Panc1 (cell line): ENCODE results near the gene STAB2. TPM values are rescaled to one million over a fixed set of nuclear protein-coding genes. Genes with fewer than 3 reads are reported as not detected.

Source experiments
- ATAC-seq: fragments of 200-7000 bp; cut with Tn5 transposase; 2 replicates; pipeline ENCODE4 v1.9.1; 2020; ENCODE audit warnings: mild to moderate bottlenecking, moderate library complexity
- BruUV-seq: library from RNA; stranded (reverse); fragments of 400-500 nt; replicated peaks from 2 replicates; lab custom pipeline; 2021; lab: Mats Ljungman, UMichigan
- CTCF ChIA-PET: fragments of 300-600 bp; sonication (Branson Sonifier 250); formaldehyde crosslinking; loops from one replicate; lab custom pipeline; 2022; ENCODE audit warnings: antibody characterized with exemption; lab: Charles Lee
- POLR2A ChIA-PET: fragments of 300-600 bp; sonication (Branson Sonifier 250); formaldehyde crosslinking; loops from one replicate; lab custom pipeline; 2022; ENCODE audit warnings: antibody characterized with exemption; lab: Charles Lee
- DNase-seq: peaks from one replicate; pipeline ENCODE4 v3.0.0-alpha.2; 2010; ENCODE audit warnings: low read depth, low spot score
- H3K27ac ChIP-seq: 2 replicates; pipeline ENCODE4 v1.5.1; 2011; ENCODE audit warnings: mild to moderate bottlenecking, low read length, inconsistent platforms
- H3K27me3 ChIP-seq: fragments of 200-500 bp; sonication (Bioruptor generic); 2 replicates; pipeline ENCODE4 v1.6.0; 2014; ENCODE audit warnings: low read length, inconsistent platforms; ENCODE audit not compliant: control insufficient read depth, insufficient read depth
- H3K36me3 ChIP-seq: fragments of 200-500 bp; sonication (Bioruptor generic); 2 replicates; pipeline ENCODE4 v1.5.1; 2014; ENCODE audit warnings: inconsistent platforms, mild to moderate bottlenecking, low read length, moderate library complexity; ENCODE audit not compliant: control insufficient read depth, insufficient read depth
- H3K4me1 ChIP-seq: 2 replicates; pipeline ENCODE4 v1.5.1; 2011; ENCODE audit warnings: inconsistent platforms, mild to moderate bottlenecking, low read length, moderate library complexity; ENCODE audit not compliant: control insufficient read depth, insufficient read depth
- H3K4me3 ChIP-seq, 2 experiments: 2 replicates each; pipeline ENCODE4 v1.5.1; 2011 to 2012; ENCODE audit warnings: low read depth in 2 of 2, low read length in 2 of 2, mild to moderate bottlenecking in 2 of 2, inconsistent platforms in 1 of 2, moderate library complexity in 1 of 2
- H3K9me3 ChIP-seq: fragments of 200-500 bp; sonication (Bioruptor generic); 2 replicates; pipeline ENCODE4 v1.5.1; 2014; ENCODE audit warnings: low read depth, mild to moderate bottlenecking, inconsistent platforms, low read length, moderate library complexity; ENCODE audit not compliant: control insufficient read depth, insufficient read depth
- POLR2AphosphoS5 ChIP-seq: IDR thresholded peaks from 2 replicates; pipeline ENCODE4 v1.6.1; 2012; ENCODE audit warnings: mild to moderate bottlenecking, low read depth, low read length, moderate library complexity
- REST ChIP-seq, 2 experiments: IDR thresholded peaks; 2 replicates each; pipeline ENCODE4 v1.6.1; 2011 to 2012; ENCODE audit warnings: low read depth in 2 of 2, control low read depth in 1 of 2, low read length in 1 of 2, mild to moderate bottlenecking in 1 of 2, moderate library complexity in 1 of 2; ENCODE audit not compliant: insufficient read depth in 1 of 2
- SIN3A ChIP-seq: IDR thresholded peaks from 2 replicates; pipeline ENCODE4 v1.6.1; 2012; ENCODE audit warnings: low read depth, mild to moderate bottlenecking, low read length, moderate library complexity, borderline replicate concordance; ENCODE audit not compliant: insufficient read depth
- TCF7L2 ChIP-seq: IDR thresholded peaks from 2 replicates; pipeline ENCODE4 v1.6.1; 2011; ENCODE audit warnings: mild to moderate bottlenecking, low read depth, low read length, inconsistent platforms
- in situ Hi-C: cut with HindIII; loops from 2 replicates; pipeline ENCODE4 v1.10.0; 2016; ENCODE audit warnings: low sequenced_read_pairs, low pct_unique_long_range_greater_than_20kb
- intact Hi-C: fragments of 100-400 bp; cut with micrococcal nuclease; formaldehyde crosslinking; loops from one replicate; pipeline ENCODE4 v1.10.0; 2022; ENCODE audit not compliant: unreplicated experiment
- total RNA-seq: library from RNA; stranded (reverse); gene quantifications from one replicate; pipeline ENCODE4 v1.2.1, GENCODE V29; 2021; ENCODE audit not compliant: unreplicated experiment
- TF ChIP-seq, protein P1 (sequence below): fragments of 450-650 bp; IDR thresholded peaks from 2 replicates; pipeline ENCODE4 v1.5.1; 2017; ENCODE audit warnings: mild to moderate bottlenecking

Gene STAB2
- total RNA-seq, 1 experiment from 2014 or later: not detected

DNA sequence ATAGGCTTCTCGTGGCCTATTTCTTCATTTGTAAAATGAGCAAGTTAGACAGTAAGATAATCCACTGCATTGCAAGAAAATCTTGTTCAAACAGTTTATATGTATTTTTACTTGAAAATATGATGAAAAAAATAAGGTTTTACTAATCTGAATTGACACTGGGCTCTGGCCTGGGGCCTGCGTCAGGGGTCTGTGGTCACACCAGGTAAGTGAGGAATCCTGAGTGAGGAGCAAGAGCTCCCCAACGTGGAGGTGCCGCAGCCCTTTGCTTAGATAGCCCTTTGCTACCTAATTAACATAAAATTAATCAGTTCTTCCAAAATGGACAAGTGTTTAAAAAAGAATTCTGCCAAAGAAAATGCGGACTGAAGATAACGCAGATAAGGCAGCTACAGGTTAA is 39.1 kb upstream of the STAB2 start:
- intact Hi-C loops: loop anchor here (1.0 to 2.0 kb wide), 3 partner anchors 51 to 665 kb away; no protein-coding TSS in a partner anchor
- H3K4me3 ChIP-seq: no peak overlapping the region
- DNase-seq: no peak
- in situ Hi-C loops: no loop called here
- H3K36me3 ChIP-seq: no peaks in the 10 kb centered on the region
- H3K9me3 ChIP-seq: no peaks in the 10 kb centered on the region
- no TSS peak for BruUV-seq
- POLR2A ChIA-PET: no interaction called here
- peaks cover 4% of the 10 kb centered on the region for H3K27me3 ChIP-seq
- CTCF ChIA-PET: interaction anchor here (0.7 to 1.5 kb wide), 4 partner anchors 597 to 664 kb away, joined by 3 to 6 read pairs (median 4); no protein-coding TSS in a partner anchor
- no peak overlapping the region for H3K27ac ChIP-seq
- no peaks in the 10 kb centered on the region for H3K4me1 ChIP-seq
- ATAC-seq: no peak
- TF ChIP-seq, protein P1, sequence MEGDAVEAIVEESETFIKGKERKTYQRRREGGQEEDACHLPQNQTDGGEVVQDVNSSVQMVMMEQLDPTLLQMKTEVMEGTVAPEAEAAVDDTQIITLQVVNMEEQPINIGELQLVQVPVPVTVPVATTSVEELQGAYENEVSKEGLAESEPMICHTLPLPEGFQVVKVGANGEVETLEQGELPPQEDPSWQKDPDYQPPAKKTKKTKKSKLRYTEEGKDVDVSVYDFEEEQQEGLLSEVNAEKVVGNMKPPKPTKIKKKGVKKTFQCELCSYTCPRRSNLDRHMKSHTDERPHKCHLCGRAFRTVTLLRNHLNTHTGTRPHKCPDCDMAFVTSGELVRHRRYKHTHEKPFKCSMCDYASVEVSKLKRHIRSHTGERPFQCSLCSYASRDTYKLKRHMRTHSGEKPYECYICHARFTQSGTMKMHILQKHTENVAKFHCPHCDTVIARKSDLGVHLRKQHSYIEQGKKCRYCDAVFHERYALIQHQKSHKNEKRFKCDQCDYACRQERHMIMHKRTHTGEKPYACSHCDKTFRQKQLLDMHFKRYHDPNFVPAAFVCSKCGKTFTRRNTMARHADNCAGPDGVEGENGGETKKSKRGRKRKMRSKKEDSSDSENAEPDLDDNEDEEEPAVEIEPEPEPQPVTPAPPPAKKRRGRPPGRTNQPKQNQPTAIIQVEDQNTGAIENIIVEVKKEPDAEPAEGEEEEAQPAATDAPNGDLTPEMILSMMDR: no peak
- TF ChIP-seq POLR2AphosphoS5: no peak
- no peak for TF ChIP-seq TCF7L2
- TF ChIP-seq SIN3A: no peak
- no peak for TF ChIP-seq REST (IDR thresholded peaks at IDR 0.05; ENCODE audit: insufficient read depth in 1 of 2, low read depth in 2 of 2, low read length in 1 of 2)

GRCh38 chr12:103548622-103549601 is 38.2 kb upstream of the STAB2 start:
- peaks cover 4% of the 10 kb centered on the region for H3K27me3 ChIP-seq
- no peaks in the 10 kb centered on the region for H3K36me3 ChIP-seq
- ChIA-PET CTCF (interaction anchor here (0.7 to 1.5 kb wide), 5 partner anchors 334 to 665 kb away, joined by 3 to 6 read pairs (median 3); no protein-coding TSS in a partner anchor), POLR2A (no interaction called here)
- H3K4me1 ChIP-seq: no peaks in the 10 kb centered on the region
- BruUV-seq: no TSS peak
- H3K9me3 ChIP-seq: no peaks in the 10 kb centered on the region
- H3K27ac ChIP-seq: no peak overlapping the region
- H3K4me3 ChIP-seq: no peak overlapping the region
- in situ Hi-C loops: no loop called here
- DNase-seq (peak; percentile 62), ATAC-seq (peak; percentile 96)
- no peak for TF ChIP-seq SIN3A
- TF ChIP-seq REST (IDR thresholded peaks at IDR 0.05; ENCODE audit: insufficient read depth in 1 of 2, low read depth in 2 of 2, low read length in 1 of 2): no peak
- no peak for TF ChIP-seq TCF7L2
- TF ChIP-seq, protein P1: peak; percentile 85
- intact Hi-C loops: loop anchor here (1.0 to 2.0 kb wide), 3 partner anchors 52 to 666 kb away; no protein-coding TSS in a partner anchor
